H1 (cell line): ENCODE measurements around the gene RAB26. TPM values are rescaled to one million over a fixed set of nuclear protein-coding genes. Genes with fewer than 3 reads are reported as not detected.

ENCODE experiments used
- ZNF274 ChIP-seq: IDR thresholded peaks from 2 replicates; pipeline ENCODE4 v1.7.0; 2012; ENCODE audit warnings: low read length, borderline replicate concordance; ENCODE audit errors: extremely low read depth
- polyA plus RNA-seq, 7 experiments: library from polyadenylated mRNA; depleted of rRNA in 3 of 7; stranded (reverse) in 5 of 7; unstranded in 2 of 7; fragments of >200 nt in 5 of 7; fragments of 200-250 nt in 2 of 7; gene quantifications; 1 replicate in 5 of 7; 2 replicates in 1 of 7; 4 replicates in 1 of 7; pipeline versions ENCODE4 v1.2.1 to v1.2.3, GENCODE V29; 2011 to 2013; ENCODE audit warnings: missing spikeins in 2 of 7, mixed read lengths in 2 of 7
- total RNA-seq: library from RNA; stranded (reverse); fragmentation: NEBNext Ultra II Directional; extraction: Animal tissue kit (Norgen Biotek cat#: 25700); gene quantifications from 2 replicates; pipeline ENCODE4 v1.2.1, GENCODE V29; 2021

RAB26 gene
- total and polyA plus RNA-seq, 2 of the 8 experiments (the other 6 are each of a cell fraction or from before 2014, with no cell fraction given), result 4.3 to 5.4 TPM

- TF ChIP-seq ZNF274, result no peak
- TF ChIP-seq, all 59 proteins: peak for 0
These were observed 18.7 kb downstream of the RAB26 start (continued) for GRCh38 chr16:2167068-2167638.
